Mucosa of descending colon (tissue), 3 donors: ENCODE data around the gene SNX32. TPM values are rescaled to one million over a fixed set of nuclear protein-coding genes. Genes with fewer than 3 reads are reported as not detected.

Experiments
- ATAC-seq: fragments of 200-7000 bp; cut with Tn5 transposase; one replicate; pipeline ENCODE4 v1.9.1; 2020; ENCODE audit warnings: mild to moderate bottlenecking, moderate library complexity
- DNase-seq, 3 donors: peaks; one replicate each; pipeline ENCODE4 v3.0.0-alpha.2; 2020
- H3K36me3 ChIP-seq: fragments of 200-600 bp; one replicate; pipeline ENCODE4 v1.8.0; 2021; ENCODE audit warnings: low read depth, mild to moderate bottlenecking
- H3K4me1 ChIP-seq: fragments of 200-600 bp; one replicate; pipeline ENCODE4 v1.8.0; 2021; ENCODE audit warnings: low read depth, mild to moderate bottlenecking
- H3K4me3 ChIP-seq: fragments of 200-600 bp; one replicate; pipeline ENCODE4 v1.8.0; 2021; ENCODE audit warnings: mild to moderate bottlenecking
- H3K9me3 ChIP-seq: fragments of 200-600 bp; one replicate; pipeline ENCODE4 v1.8.0; 2021; ENCODE audit warnings: mild to moderate bottlenecking
- intact Hi-C, 2 donors: fragments of 100-400 bp; cut with DNase I in 1 of 2; cut with micrococcal nuclease in 1 of 2; formaldehyde crosslinking; loops; one replicate each; pipeline versions ENCODE4 v1.11.0 to v1.11.1; 2022; cut with DNase I, micrococcal nuclease
- total RNA-seq, 3 donors: library from RNA; stranded (reverse); fragmentation: NEBNext Ultra II Directional in 2 of 3; extraction: Animal tissue kit (Norgen Biotek cat#: 25700) in 2 of 3; gene quantifications; one replicate each; pipeline versions ENCODE4 v1.2.1 to v1.2.4, GENCODE V29; 2021 to 2023
- TF ChIP-seq, protein P1 (sequence below): fragments of 200-600 bp; IDR thresholded peaks from one replicate; pipeline ENCODE4 v1.8.0; 2022; ENCODE audit warnings: antibody characterized with exemption, mild to moderate bottlenecking
- donor health status: DM: no; HTN: no; CAD: no; lungs with moderate emphysema.
- donor health status: DM: no; HTN: no; CAD: no.
- donor health status: DM: no; HTN: yes; CAD: no.

SNX32 gene
- total RNA-seq, 3 donors from 2014 or later: 1.1 to 9.4 (median 1.4) TPM

DNA sequence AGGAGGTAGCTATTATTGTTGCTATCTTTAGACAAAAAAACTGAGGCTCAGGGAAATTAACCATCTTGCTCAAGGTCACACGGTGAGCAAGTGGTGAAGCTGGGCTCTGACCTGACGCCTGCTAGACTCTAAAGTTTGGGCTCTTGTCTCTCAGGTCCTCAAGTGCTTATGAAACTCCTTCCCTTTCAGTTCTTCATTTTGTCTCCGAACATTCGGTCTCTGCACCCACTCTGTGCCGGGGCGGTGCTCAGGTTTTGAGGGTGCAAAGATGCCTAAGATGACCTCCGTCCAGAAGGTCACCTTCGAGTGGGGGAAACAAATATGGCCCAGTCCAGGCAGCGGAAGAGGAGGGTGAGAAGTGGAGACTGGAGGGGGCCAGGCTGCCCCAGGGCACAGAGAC lies 30.9 kb upstream of the SNX32 start:
- no peaks in the 10 kb centered on the region for H3K36me3 ChIP-seq
- no peak for DNase-seq
- no peak overlapping the region for H3K4me3 ChIP-seq
- ATAC-seq: no peak
- no peaks in the 10 kb centered on the region for H3K4me1 ChIP-seq
- TF ChIP-seq, protein P1, sequence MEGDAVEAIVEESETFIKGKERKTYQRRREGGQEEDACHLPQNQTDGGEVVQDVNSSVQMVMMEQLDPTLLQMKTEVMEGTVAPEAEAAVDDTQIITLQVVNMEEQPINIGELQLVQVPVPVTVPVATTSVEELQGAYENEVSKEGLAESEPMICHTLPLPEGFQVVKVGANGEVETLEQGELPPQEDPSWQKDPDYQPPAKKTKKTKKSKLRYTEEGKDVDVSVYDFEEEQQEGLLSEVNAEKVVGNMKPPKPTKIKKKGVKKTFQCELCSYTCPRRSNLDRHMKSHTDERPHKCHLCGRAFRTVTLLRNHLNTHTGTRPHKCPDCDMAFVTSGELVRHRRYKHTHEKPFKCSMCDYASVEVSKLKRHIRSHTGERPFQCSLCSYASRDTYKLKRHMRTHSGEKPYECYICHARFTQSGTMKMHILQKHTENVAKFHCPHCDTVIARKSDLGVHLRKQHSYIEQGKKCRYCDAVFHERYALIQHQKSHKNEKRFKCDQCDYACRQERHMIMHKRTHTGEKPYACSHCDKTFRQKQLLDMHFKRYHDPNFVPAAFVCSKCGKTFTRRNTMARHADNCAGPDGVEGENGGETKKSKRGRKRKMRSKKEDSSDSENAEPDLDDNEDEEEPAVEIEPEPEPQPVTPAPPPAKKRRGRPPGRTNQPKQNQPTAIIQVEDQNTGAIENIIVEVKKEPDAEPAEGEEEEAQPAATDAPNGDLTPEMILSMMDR: no peak
- H3K9me3 ChIP-seq: no peaks in the 10 kb centered on the region
- intact Hi-C loops: no loop called here

DNA sequence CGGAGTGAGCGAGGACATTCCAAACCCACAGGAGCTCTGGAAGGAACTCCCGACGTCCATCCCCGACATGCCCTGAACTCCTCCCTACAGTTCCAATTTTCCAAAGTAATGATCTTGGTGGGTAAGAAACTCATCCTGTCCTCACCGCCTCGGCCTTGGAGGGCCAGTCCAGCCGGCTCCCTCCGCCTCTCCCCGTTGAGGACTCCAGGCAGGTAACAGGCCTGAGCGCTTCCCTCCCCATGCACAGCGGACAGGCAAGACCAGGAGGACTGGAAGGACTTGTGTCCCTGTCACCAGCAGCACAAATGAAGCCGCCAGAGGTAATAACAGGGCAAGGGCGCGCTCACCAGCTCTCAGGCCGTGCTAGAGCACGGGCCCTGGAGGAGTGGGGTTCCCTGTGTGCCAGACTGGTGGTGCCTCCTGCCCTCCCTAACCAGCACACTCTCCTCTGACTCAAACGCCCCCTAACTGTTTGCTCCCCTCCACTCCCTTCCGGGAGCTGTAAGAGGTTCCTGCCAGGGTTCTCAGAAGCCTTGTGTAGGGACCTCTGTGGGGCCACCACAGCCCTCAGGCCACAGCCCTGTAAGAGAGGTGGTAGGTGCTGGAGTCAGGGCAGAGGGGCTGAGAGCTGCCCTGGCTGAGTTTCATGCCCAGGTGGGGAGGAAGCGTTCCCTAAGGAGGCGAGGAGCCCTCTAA lies 29.8 kb upstream of the SNX32 start:
- Histone ChIP-seq H3K36me3 (no peaks in the 10 kb centered on the region), H3K4me3 (no peak overlapping the region), H3K9me3 (no peaks in the 10 kb centered on the region), H3K4me1 (no peaks in the 10 kb centered on the region)
- DNase-seq (no peak), ATAC-seq (no peak)
- intact Hi-C loops: no loop called here
- TF ChIP-seq, protein P1: no peak

DNA sequence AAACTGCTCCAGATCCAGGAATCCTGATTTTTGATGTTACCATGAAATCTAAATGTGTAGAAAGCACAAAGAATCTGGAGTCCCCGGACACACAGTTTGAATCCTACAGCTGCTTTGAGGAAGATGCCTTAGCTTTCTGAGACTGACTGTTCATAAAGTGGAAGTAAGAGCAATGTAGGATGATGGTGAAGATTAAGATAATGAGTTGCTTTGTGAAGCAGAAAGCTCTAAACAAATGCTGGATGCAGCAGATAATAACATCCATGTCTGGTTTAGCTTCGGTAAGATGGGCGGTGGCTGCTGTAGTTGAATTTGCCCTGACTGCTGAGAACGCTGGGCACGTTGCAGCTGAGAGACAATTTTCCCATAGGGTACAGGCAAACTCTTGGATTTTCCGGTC lies 26.8 kb upstream of the SNX32 start:
- no peak for DNase-seq
- no peak for ATAC-seq
- Histone ChIP-seq H3K4me1 (no peaks in the 10 kb centered on the region), H3K4me3 (no peak overlapping the region), H3K9me3 (no peaks in the 10 kb centered on the region), H3K36me3 (no peaks in the 10 kb centered on the region)
- intact Hi-C loops: no loop called here
- TF ChIP-seq, protein P1: no peak

DNA sequence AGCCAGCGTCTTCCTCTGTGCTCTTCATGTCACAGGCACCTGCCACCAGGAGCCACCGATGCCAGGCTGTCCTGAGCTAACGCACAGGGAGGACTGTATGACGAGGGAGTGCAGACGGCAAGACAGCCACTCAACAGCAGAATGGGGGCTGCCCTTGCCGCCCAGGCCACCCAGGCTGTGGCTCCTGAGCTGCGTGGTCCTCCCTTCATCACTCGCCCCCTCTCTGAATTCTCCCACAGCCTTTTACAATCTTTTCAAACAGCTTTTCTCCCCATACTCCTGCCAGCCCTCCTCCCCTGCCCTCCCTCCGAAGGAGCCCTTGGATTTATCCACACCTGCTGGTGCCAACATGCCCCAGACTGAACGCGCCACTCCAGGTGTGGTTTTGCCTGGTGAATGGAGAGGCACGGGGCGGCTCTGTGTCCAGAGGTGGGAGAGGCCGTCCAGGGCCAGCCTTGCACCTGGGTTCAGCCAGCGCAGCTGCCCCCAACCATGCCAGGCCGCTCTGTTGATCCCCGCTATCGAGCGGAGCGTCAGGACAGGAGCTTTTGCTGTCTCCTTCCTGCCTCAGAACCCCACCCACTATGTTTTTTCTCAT lies 24.9 kb upstream of the SNX32 start:
- TF ChIP-seq, protein P1: no peak
- Histone ChIP-seq H3K36me3 (no peaks in the 10 kb centered on the region), H3K9me3 (no peaks in the 10 kb centered on the region), H3K4me3 (no peak overlapping the region), H3K4me1 (no peaks in the 10 kb centered on the region)
- DNase-seq (peak in 1 of 3 donors; percentile 38), ATAC-seq (peak; percentile 23)
- intact Hi-C loops: no loop called here

DNA sequence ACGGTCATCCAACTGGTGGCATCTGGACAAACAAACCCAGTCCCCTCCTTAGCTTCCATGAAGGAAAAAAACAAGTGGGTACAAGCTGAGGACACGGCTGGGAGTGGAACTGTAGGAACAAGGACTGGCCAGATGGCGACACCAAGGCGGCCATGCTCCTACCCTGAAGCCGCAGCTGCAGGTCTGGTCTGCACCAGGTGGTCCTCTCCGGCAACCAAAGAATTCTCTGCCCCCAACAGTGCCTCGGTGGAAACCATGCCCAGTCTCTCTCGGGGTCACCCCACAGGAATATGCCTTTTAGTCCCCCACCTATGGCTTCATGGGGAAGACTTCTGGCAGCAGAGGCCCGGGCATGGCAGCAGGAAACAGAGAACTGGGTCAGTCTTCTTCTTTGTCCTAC lies 24.3 kb upstream of the SNX32 start:
- H3K9me3 ChIP-seq: no peaks in the 10 kb centered on the region
- no peak for DNase-seq
- intact Hi-C loops: no loop called here
- H3K4me3 ChIP-seq: no peak overlapping the region
- H3K4me1 ChIP-seq: no peaks in the 10 kb centered on the region
- no peak for ATAC-seq
- TF ChIP-seq, protein P1: no peak
- H3K36me3 ChIP-seq: no peaks in the 10 kb centered on the region
